Endometrial microvascular endothelial cells (primary cell): Measurements from ENCODE around the gene RHOT1. TPM values are rescaled to one million over a fixed set of nuclear protein-coding genes. Genes with fewer than 3 reads are reported as not detected.
"Not testable (repeated sequence)": the region's sequence is repeated elsewhere in the genome, so short reads cannot be mapped to it uniquely, and the experiment has no call there.

Experiments used
- in situ Hi-C: cut with HindIII; loops from 2 replicates; pipeline ENCODE4 v1.10.0; 2017; ENCODE audit warnings: low sequenced_read_pairs, low pct_unique_long_range_greater_than_20kb; ENCODE audit errors: inconsistent ontology term
- total RNA-seq: library from RNA; depleted of rRNA; stranded (reverse); fragments of >200 nt; gene quantifications from one replicate; pipeline ENCODE4 v1.2.3, GENCODE V29; 2015; ENCODE audit errors: inconsistent ontology term

RHOT1 gene
- total RNA-seq, 1 donor from 2014 or later, result 32.8 TPM

- in situ Hi-C loops, result no loop called here
Measured at GRCh38 chr17:32120141-32120540, 22.2 kb upstream of the RHOT1 start.

- in situ Hi-C loops, result no loop called here
Measured at GRCh38 chr17:32120716-32121115, 21.6 kb upstream of the RHOT1 start.

- in situ Hi-C loops, result no loop called here
Measured at GRCh38 chr17:32123782-32124181, 18.5 kb upstream of the RHOT1 start.

- in situ Hi-C loops, result no loop called here
Measured at GRCh38 chr17:32124985-32125847, 17.1 kb upstream of the RHOT1 start.

- in situ Hi-C loops, result no loop called here
Measured at GRCh38 chr17:32125848-32126153, 16.5 kb upstream of the RHOT1 start.

- in situ Hi-C loops, result no loop called here
Measured at GRCh38 chr17:32126325-32126724, 16.0 kb upstream of the RHOT1 start.

GRCh38 chr17:32126746-32127145 is 15.6 kb upstream of the RHOT1 start:
- in situ Hi-C loops, result no loop called here

- in situ Hi-C loops, result no loop called here
Measured at GRCh38 chr17:32127158-32127897, 15.0 kb upstream of the RHOT1 start.

- in situ Hi-C loops, result not testable (repeated sequence)
Measured at GRCh38 chr17:32128470-32128869, 13.8 kb upstream of the RHOT1 start.

- in situ Hi-C loops, result not testable (repeated sequence)
Measured at GRCh38 chr17:32135497-32136117, 6.7 kb upstream of the RHOT1 start.

- in situ Hi-C loops, result no loop called here
Measured at GRCh38 chr17:32136856-32137255, 5.4 kb upstream of the RHOT1 start.

- in situ Hi-C loops, result not testable (repeated sequence)
Measured at GRCh38 chr17:32139504-32139903, 2.8 kb upstream of the RHOT1 start.

GRCh38 chr17:32141258-32141657 is 1.0 kb upstream of the RHOT1 start:
- in situ Hi-C loops, result no loop called here

GRCh38 chr17:32141679-32142037 is 644 bp upstream of the RHOT1 start:
- in situ Hi-C loops, result no loop called here

GRCh38 chr17:32142857-32143526 is 690 bp downstream of the RHOT1 start:
- in situ Hi-C loops, result no loop called here

- in situ Hi-C loops, result no loop called here
Measured at GRCh38 chr17:32143527-32143870, 1.2 kb downstream of the RHOT1 start.

- in situ Hi-C loops, result not testable (repeated sequence)
Measured at GRCh38 chr17:32144442-32144841, 2.1 kb downstream of the RHOT1 start.

GRCh38 chr17:32148351-32148750 is 6.0 kb downstream of the RHOT1 start:
- in situ Hi-C loops, result no loop called here

- in situ Hi-C loops, result no loop called here
Measured at GRCh38 chr17:32150358-32150757, 8.1 kb downstream of the RHOT1 start.

GRCh38 chr17:32152130-32152529 is 9.8 kb downstream of the RHOT1 start:
- in situ Hi-C loops, result no loop called here
